Body of pancreas (tissue), 4 donors: ENCODE data around the gene HOXD13.

Source experiments
- POLR2A ChIP-seq, 3 donors: fragments of 450-650 bp; IDR thresholded peaks; one replicate each; pipeline ENCODE4 v1.6.1; 2016; ENCODE audit warnings: antibody characterized with exemption in 3 of 3, mild to moderate bottlenecking in 2 of 3
- TF ChIP-seq, protein P1 (sequence below), 7 experiments: fragments of 450-650 bp in 4 of 7; fragments of 200-600 bp in 3 of 7; sonication (generic) in 3 of 7; IDR thresholded peaks; one replicate each; pipeline ENCODE4 v1.5.1; 2016 to 2019; ENCODE audit warnings: antibody characterized with exemption in 7 of 7

DNA sequence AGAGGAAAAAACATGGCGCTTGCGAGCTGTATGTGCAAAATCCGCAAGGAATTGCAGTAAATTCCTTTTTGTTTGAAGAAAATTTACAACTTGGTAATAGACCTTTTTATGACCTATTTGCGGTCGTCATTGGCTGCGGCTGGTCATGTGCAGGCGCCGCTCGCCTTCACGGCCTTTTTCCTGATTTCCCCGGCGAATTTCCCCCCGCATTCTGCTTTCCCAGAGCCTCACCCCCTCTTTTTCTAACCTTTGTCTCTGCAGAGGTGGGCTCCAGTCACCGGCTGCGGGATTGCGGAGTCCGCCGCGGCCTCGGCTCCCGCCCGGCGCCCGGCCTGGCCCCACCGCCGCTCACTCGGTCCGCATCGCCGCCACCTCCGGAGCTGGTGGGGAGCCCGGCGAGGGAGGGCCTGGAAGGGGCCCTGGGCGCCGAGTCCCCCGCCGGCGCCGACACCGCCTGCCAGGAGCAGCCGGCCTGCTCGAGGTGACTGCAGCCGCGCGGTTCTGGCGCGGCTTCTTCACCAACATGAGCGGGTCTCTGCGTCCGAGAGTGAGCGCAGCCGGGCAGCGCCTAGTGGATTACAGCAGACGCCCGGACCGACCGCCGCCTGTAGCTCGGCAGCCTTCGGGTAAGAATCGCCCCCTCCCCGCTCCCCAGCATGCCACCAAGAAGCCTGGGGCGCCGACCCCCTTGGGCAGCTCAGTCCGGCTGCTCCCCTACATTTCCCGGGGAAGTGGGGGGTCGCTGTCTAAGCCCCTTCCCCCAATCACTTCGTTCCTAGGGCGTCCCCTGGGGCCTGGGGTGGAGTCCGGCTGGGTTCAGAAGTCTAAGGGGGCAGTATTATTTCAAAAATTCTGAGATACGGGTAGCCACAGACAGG is 44.1 kb downstream of the HOXD13 start:
- no peak for TF ChIP-seq POLR2A (IDR thresholded peaks at IDR 0.05)
- TF ChIP-seq, protein P1, sequence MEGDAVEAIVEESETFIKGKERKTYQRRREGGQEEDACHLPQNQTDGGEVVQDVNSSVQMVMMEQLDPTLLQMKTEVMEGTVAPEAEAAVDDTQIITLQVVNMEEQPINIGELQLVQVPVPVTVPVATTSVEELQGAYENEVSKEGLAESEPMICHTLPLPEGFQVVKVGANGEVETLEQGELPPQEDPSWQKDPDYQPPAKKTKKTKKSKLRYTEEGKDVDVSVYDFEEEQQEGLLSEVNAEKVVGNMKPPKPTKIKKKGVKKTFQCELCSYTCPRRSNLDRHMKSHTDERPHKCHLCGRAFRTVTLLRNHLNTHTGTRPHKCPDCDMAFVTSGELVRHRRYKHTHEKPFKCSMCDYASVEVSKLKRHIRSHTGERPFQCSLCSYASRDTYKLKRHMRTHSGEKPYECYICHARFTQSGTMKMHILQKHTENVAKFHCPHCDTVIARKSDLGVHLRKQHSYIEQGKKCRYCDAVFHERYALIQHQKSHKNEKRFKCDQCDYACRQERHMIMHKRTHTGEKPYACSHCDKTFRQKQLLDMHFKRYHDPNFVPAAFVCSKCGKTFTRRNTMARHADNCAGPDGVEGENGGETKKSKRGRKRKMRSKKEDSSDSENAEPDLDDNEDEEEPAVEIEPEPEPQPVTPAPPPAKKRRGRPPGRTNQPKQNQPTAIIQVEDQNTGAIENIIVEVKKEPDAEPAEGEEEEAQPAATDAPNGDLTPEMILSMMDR (IDR thresholded peaks at IDR 0.05): no peak
